ENCODE data around the gene RAB1B.
A peak's percentile ranks its signal among the peaks of the same experiment; 100 is the strongest.
"Not testable (repeated sequence)": the region's sequence is repeated elsewhere in the genome, so short reads cannot be mapped to it uniquely, and the experiment has no call there.

Gene RAB1B

GRCh38 chr11:66268952-66269905 is 790 bp downstream of the RAB1B start:
- peak overlapping the region; percentile 64 for H3K9ac ChIP-seq (ENCODE audit: low read length)
- peak overlapping the region; percentile 70 for H3K4me3 ChIP-seq (ENCODE audit: low read length)
- peaks cover 33% of the 10 kb centered on the region for H3K36me3 ChIP-seq (ENCODE audit: control insufficient read depth, low read depth, low read length)
- peaks cover 4% of the 10 kb centered on the region for H3K4me1 ChIP-seq (ENCODE audit: control insufficient read depth, low read depth, low read length)
- no peaks in the 10 kb centered on the region for H3K9me3 ChIP-seq (ENCODE audit: control insufficient read depth, low read depth, low read length)
- H3K27ac ChIP-seq (ENCODE audit: low read length) = peak overlapping the region; percentile 5
- H3K27me3 ChIP-seq (ENCODE audit: control insufficient read depth, insufficient read depth, low read length) = no peaks in the 10 kb centered on the region

- H3K9ac ChIP-seq (ENCODE audit: low read length) = no peak overlapping the region
- H3K4me1 ChIP-seq (ENCODE audit: control insufficient read depth, low read depth, low read length) = peaks cover 4% of the 10 kb centered on the region
- no peak overlapping the region for H3K27ac ChIP-seq (ENCODE audit: low read length)
- peaks cover 33% of the 10 kb centered on the region for H3K36me3 ChIP-seq (ENCODE audit: control insufficient read depth, low read depth, low read length)
- H3K27me3 ChIP-seq (ENCODE audit: control insufficient read depth, insufficient read depth, low read length) = no peaks in the 10 kb centered on the region
- H3K9me3 ChIP-seq (ENCODE audit: control insufficient read depth, low read depth, low read length) = no peaks in the 10 kb centered on the region
- no peak overlapping the region for H3K4me3 ChIP-seq (ENCODE audit: low read length)
These were observed 3.4 kb downstream of the RAB1B start for GRCh38 chr11:66271816-66272215.

GRCh38 chr11:66272596-66272995 is 4.2 kb downstream of the RAB1B start:
- Histone ChIP-seq H3K36me3 (ENCODE audit: control insufficient read depth, low read depth, low read length) (peaks cover 33% of the 10 kb centered on the region), H3K9me3 (ENCODE audit: control insufficient read depth, low read depth, low read length) (no peaks in the 10 kb centered on the region), H3K27ac (ENCODE audit: low read length) (no peak overlapping the region), H3K4me3 (ENCODE audit: low read length) (no peak overlapping the region), H3K4me1 (ENCODE audit: control insufficient read depth, low read depth, low read length) (peaks cover 4% of the 10 kb centered on the region), H3K9ac (ENCODE audit: low read length) (no peak overlapping the region), H3K27me3 (ENCODE audit: control insufficient read depth, insufficient read depth, low read length) (no peaks in the 10 kb centered on the region)

- H3K27ac ChIP-seq (ENCODE audit: low read length) = no peak overlapping the region
- H3K4me3 ChIP-seq (ENCODE audit: low read length) = no peak overlapping the region
- H3K9ac ChIP-seq (ENCODE audit: low read length) = no peak overlapping the region
- H3K27me3 ChIP-seq (ENCODE audit: control insufficient read depth, insufficient read depth, low read length) = no peaks in the 10 kb centered on the region
- H3K9me3 ChIP-seq (ENCODE audit: control insufficient read depth, low read depth, low read length) = no peaks in the 10 kb centered on the region
- peaks cover 7% of the 10 kb centered on the region for H3K4me1 ChIP-seq (ENCODE audit: control insufficient read depth, low read depth, low read length)
- H3K36me3 ChIP-seq (ENCODE audit: control insufficient read depth, low read depth, low read length) = peaks cover 33% of the 10 kb centered on the region
These were observed 5.8 kb downstream of the RAB1B start for GRCh38 chr11:66274219-66274618.

- Histone ChIP-seq H3K4me3 (ENCODE audit: low read length) (no peak overlapping the region), H3K27ac (ENCODE audit: low read length) (no peak overlapping the region), H3K27me3 (ENCODE audit: control insufficient read depth, insufficient read depth, low read length) (no peaks in the 10 kb centered on the region), H3K36me3 (ENCODE audit: control insufficient read depth, low read depth, low read length) (peaks cover 33% of the 10 kb centered on the region), H3K4me1 (ENCODE audit: control insufficient read depth, low read depth, low read length) (peaks cover 4% of the 10 kb centered on the region), H3K9ac (ENCODE audit: low read length) (no peak overlapping the region), H3K9me3 (ENCODE audit: control insufficient read depth, low read depth, low read length) (no peaks in the 10 kb centered on the region)
These were observed 7.0 kb downstream of the RAB1B start for GRCh38 chr11:66275396-66275795.

GRCh38 chr11:66275984-66276612 is 7.7 kb downstream of the RAB1B start:
- H3K36me3 ChIP-seq (ENCODE audit: control insufficient read depth, low read depth, low read length) = peaks cover 33% of the 10 kb centered on the region
- no peaks in the 10 kb centered on the region for H3K9me3 ChIP-seq (ENCODE audit: control insufficient read depth, low read depth, low read length)
- no peak overlapping the region for H3K27ac ChIP-seq (ENCODE audit: low read length)
- H3K9ac ChIP-seq (ENCODE audit: low read length) = no peak overlapping the region
- H3K4me3 ChIP-seq (ENCODE audit: low read length) = no peak overlapping the region
- H3K27me3 ChIP-seq (ENCODE audit: control insufficient read depth, insufficient read depth, low read length) = no peaks in the 10 kb centered on the region
- peaks cover 4% of the 10 kb centered on the region for H3K4me1 ChIP-seq (ENCODE audit: control insufficient read depth, low read depth, low read length)

- H3K4me3 ChIP-seq (ENCODE audit: low read length); H3K27ac ChIP-seq (ENCODE audit: low read length); H3K4me1 ChIP-seq (ENCODE audit: control insufficient read depth, low read depth, low read length); H3K9ac ChIP-seq (ENCODE audit: low read length); H3K9me3 ChIP-seq (ENCODE audit: control insufficient read depth, low read depth, low read length); H3K27me3 ChIP-seq (ENCODE audit: control insufficient read depth, insufficient read depth, low read length): not testable (repeated sequence)
- H3K36me3 ChIP-seq (ENCODE audit: control insufficient read depth, low read depth, low read length) = peaks cover 33% of the 10 kb centered on the region
These were observed 8.2 kb downstream of the RAB1B start for GRCh38 chr11:66276619-66277018.

- H3K9ac ChIP-seq (ENCODE audit: low read length); H3K4me1 ChIP-seq (ENCODE audit: control insufficient read depth, low read depth, low read length); H3K27ac ChIP-seq (ENCODE audit: low read length); H3K4me3 ChIP-seq (ENCODE audit: low read length); H3K27me3 ChIP-seq (ENCODE audit: control insufficient read depth, insufficient read depth, low read length); H3K9me3 ChIP-seq (ENCODE audit: control insufficient read depth, low read depth, low read length): not testable (repeated sequence)
- H3K36me3 ChIP-seq (ENCODE audit: control insufficient read depth, low read depth, low read length) = peaks cover 30% of the 10 kb centered on the region
These were observed 8.6 kb downstream of the RAB1B start for GRCh38 chr11:66277064-66277463.

- no peak within 1 kb of the TSS for H3K27ac ChIP-seq (ENCODE audit: low read length)
- peak within 1 kb of the TSS; percentile 51 for H3K9ac ChIP-seq (ENCODE audit: low read length)
- peak within 1 kb of the TSS; percentile 52 for H3K4me3 ChIP-seq (ENCODE audit: low read length)
These were observed 9.3 kb downstream of the RAB1B start, which contains the start of gene CNIH2 for GRCh38 chr11:66277471-66278362. TSS of gene CNIH2 (plus strand) at chr11:66278175. CDS start at chr11:66278457, 282 bp downstream.

GRCh38 chr11:66278363-66279091 is 10.1 kb downstream of the RAB1B start:
- Histone ChIP-seq H3K36me3 (ENCODE audit: control insufficient read depth, low read depth, low read length) (peaks cover 15% of the 10 kb centered on the region), H3K4me1 (ENCODE audit: control insufficient read depth, low read depth, low read length) (peaks cover 12% of the 10 kb centered on the region), H3K27me3 (ENCODE audit: control insufficient read depth, insufficient read depth, low read length) (no peaks in the 10 kb centered on the region), H3K9ac (ENCODE audit: low read length) (peak overlapping the region; percentile 51), H3K27ac (ENCODE audit: low read length) (no peak overlapping the region), H3K9me3 (ENCODE audit: control insufficient read depth, low read depth, low read length) (no peaks in the 10 kb centered on the region), H3K4me3 (ENCODE audit: low read length) (peak overlapping the region; percentile 35)

More at GRCh38 chr11:66277471-66278362, 9.3 kb downstream of the RAB1B start, which contains the start of gene CNIH2:
- H3K27me3 ChIP-seq (ENCODE audit: control insufficient read depth, insufficient read depth, low read length) = no peaks in the 10 kb centered on the region
- no peaks in the 10 kb centered on the region for H3K9me3 ChIP-seq (ENCODE audit: control insufficient read depth, low read depth, low read length)
- H3K4me1 ChIP-seq (ENCODE audit: control insufficient read depth, low read depth, low read length) = peaks cover 11% of the 10 kb centered on the region
- peaks cover 23% of the 10 kb centered on the region for H3K36me3 ChIP-seq (ENCODE audit: control insufficient read depth, low read depth, low read length)
